ENCODE measurements around the gene PCCA. TPM values are rescaled to one million over a fixed set of nuclear protein-coding genes. Genes with fewer than 3 reads are reported as not detected.

The PCCA gene
- total RNA-seq, 1 donor from 2014 or later, result 33.4 TPM

GRCh38 chr13:100363874-100364273 lies 275.0 kb downstream of the PCCA start:
- Histone ChIP-seq H3K9me3 (no peaks in the 10 kb centered on the region), H3K27ac (no peak overlapping the region), H3K4me3 (no peak overlapping the region), H3K36me3 (no peaks in the 10 kb centered on the region), H3K27me3 (no peaks in the 10 kb centered on the region), H3K4me1 (no peaks in the 10 kb centered on the region)
- TF ChIP-seq CTCF (IDR thresholded peaks at IDR 0.05) (no peak), POLR2AphosphoS5 (IDR thresholded peaks at IDR 0.05; ENCODE audit: insufficient read depth in 1 of 2, low read depth in 1 of 2) (no peak), POLR2A (IDR thresholded peaks at IDR 0.05) (no peak)
- intact Hi-C loops (cut with DNase I), result no loop called here
- DNase-seq (ENCODE audit: extremely low spot score in 2 of 2), result no peak

GRCh38 chr13:100364591-100364990 lies 275.7 kb downstream of the PCCA start:
- no peaks in the 10 kb centered on the region for H3K9me3 ChIP-seq
- no peak overlapping the region for H3K27ac ChIP-seq
- DNase-seq (ENCODE audit: extremely low spot score in 2 of 2), result no peak
- H3K27me3 ChIP-seq, result no peaks in the 10 kb centered on the region
- intact Hi-C loops (cut with DNase I), result no loop called here
- no peaks in the 10 kb centered on the region for H3K4me1 ChIP-seq
- no peak overlapping the region for H3K4me3 ChIP-seq
- TF ChIP-seq POLR2AphosphoS5 (IDR thresholded peaks at IDR 0.05; ENCODE audit: insufficient read depth in 1 of 2, low read depth in 1 of 2) (no peak), CTCF (IDR thresholded peaks at IDR 0.05) (no peak), POLR2A (IDR thresholded peaks at IDR 0.05) (no peak)
- H3K36me3 ChIP-seq, result no peaks in the 10 kb centered on the region

GRCh38 chr13:100365680-100366079 lies 276.8 kb downstream of the PCCA start:
- Histone ChIP-seq H3K27me3 (no peaks in the 10 kb centered on the region), H3K9me3 (no peaks in the 10 kb centered on the region), H3K36me3 (no peaks in the 10 kb centered on the region), H3K4me3 (no peak overlapping the region), H3K4me1 (no peaks in the 10 kb centered on the region), H3K27ac (no peak overlapping the region)
- TF ChIP-seq POLR2AphosphoS5 (IDR thresholded peaks at IDR 0.05; ENCODE audit: insufficient read depth in 1 of 2, low read depth in 1 of 2), result no peak
- TF ChIP-seq POLR2A (IDR thresholded peaks at IDR 0.05), result no peak
- no peak for TF ChIP-seq CTCF (IDR thresholded peaks at IDR 0.05)
- intact Hi-C loops (cut with DNase I), result no loop called here
- no peak for DNase-seq (ENCODE audit: extremely low spot score in 2 of 2)

GRCh38 chr13:100378533-100378932 lies 289.6 kb downstream of the PCCA start:
- Histone ChIP-seq H3K36me3 (peaks cover 0 to 7% of the 10 kb centered on the region in 2 donors), H3K9me3 (peaks cover 11% of the 10 kb centered on the region), H3K27me3 (no peaks in the 10 kb centered on the region), H3K4me3 (no peak overlapping the region), H3K27ac (no peak overlapping the region), H3K4me1 (no peaks in the 10 kb centered on the region)
- TF ChIP-seq POLR2A (IDR thresholded peaks at IDR 0.05) (no peak), CTCF (IDR thresholded peaks at IDR 0.05) (no peak)
- intact Hi-C loops (cut with DNase I), result no loop called here
- no peak for DNase-seq (ENCODE audit: extremely low spot score in 2 of 2)

- TF ChIP-seq CTCF (IDR thresholded peaks at IDR 0.05) (no peak), POLR2A (IDR thresholded peaks at IDR 0.05) (no peak), POLR2AphosphoS5 (IDR thresholded peaks at IDR 0.05; ENCODE audit: insufficient read depth in 1 of 2, low read depth in 1 of 2) (no peak)
- H3K36me3 ChIP-seq, result peaks cover 0 to under 1% of the 10 kb centered on the region in 2 donors
- no peak for DNase-seq (ENCODE audit: extremely low spot score in 2 of 2)
- no peaks in the 10 kb centered on the region for H3K4me1 ChIP-seq
- intact Hi-C loops (cut with DNase I), result no loop called here
- H3K27ac ChIP-seq, result no peak overlapping the region
- H3K9me3 ChIP-seq, result peaks cover 4% of the 10 kb centered on the region
- H3K4me3 ChIP-seq, result no peak overlapping the region
- H3K27me3 ChIP-seq, result no peaks in the 10 kb centered on the region
Observed at GRCh38 chr13:100381595-100382224, 292.8 kb downstream of the PCCA start.

Measured in vagina (tissue), 2 donors.